G401.6 (cell line): ENCODE results near the gene INCA1.

ENCODE experiments used
- FAIRE-seq: peaks from 2 replicates; lab custom pipeline; 2012; peaks lifted over from hg19 to GRCh38; lab: Jason Lieb, UNC

The INCA1 gene

DNA sequence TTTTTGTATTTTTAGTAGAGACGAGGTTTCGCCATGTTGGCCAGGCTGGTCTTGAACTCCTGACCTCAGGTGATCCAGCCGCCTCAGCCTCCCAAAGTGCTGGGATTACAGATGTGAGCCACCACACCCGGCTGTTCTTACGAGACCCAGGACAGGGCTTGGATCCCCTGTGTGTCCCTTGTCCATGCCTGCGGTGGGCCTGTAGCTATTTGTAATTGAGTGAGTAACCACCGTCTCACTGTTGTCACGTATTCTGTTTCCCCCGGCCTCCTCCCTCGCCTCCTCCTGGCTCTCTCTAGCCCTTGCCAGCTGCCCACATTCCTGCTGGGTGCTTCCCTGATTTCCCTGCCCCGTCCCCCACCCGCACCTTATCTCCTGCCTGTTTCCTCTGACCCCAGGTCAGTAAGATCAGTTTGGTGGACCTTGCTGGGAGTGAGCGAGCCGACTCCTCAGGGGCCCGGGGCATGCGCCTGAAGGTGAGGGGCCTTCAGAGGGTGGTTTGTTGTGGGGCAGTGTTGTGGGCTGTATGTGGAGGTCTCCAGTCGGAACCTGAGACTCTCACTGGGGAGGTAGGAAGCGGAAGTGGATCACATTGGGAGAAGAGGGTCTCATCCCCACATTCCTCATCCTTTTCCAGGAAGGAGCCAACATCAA, 6.0 kb upstream of the INCA1 start:
- FAIRE-seq: no peak

DNA sequence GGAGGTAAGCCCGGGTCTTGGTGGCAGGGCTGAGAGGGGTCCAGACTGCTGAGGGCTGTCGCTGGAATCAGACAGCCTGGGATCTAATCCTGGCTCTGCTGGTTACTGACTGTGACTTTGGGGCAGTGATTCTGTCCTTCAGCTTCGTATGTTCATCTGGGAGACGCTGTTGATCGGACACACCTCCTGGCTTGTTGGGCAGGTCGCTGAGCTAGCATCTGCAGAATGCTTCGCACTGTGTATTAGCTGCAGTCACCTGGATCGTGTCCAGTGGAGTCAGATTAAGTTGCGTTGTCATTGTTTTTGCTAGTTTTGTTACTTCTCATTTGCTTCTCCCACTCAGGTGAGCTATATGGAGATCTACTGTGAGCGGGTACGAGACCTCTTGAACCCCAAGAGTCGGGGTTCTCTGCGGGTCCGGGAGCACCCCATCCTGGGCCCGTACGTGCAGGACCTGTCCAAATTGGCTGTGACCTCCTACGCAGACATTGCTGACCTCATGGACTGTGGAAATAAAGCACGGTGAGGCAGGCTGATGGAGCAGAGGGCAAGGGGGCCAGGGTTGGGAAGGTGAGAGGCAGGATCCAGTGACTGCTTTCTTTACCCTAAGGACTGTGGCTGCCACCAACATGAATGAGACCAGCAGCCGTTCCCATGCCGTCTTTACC, 4.9 kb upstream of the INCA1 start:
- no peak for FAIRE-seq

DNA sequence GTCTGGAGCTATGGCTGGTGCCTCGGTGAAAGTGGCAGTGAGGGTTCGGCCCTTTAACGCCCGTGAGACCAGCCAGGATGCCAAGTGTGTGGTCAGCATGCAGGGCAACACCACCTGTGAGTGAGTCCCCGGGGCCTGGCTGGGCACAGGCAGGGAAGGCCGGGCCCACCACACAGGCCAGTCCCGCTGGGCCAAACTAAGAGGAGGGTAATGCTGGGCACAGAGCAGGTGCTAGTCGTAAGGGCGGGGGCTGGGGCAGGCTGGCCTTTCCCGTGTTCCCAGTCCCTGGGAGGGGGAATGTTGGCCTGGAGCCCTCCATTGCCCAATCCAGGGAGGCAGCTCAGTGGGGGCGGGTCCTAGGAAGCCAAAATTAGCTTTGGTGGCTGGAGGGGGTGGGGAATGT, 2.9 kb upstream of the INCA1 start:
- no peak for FAIRE-seq

DNA sequence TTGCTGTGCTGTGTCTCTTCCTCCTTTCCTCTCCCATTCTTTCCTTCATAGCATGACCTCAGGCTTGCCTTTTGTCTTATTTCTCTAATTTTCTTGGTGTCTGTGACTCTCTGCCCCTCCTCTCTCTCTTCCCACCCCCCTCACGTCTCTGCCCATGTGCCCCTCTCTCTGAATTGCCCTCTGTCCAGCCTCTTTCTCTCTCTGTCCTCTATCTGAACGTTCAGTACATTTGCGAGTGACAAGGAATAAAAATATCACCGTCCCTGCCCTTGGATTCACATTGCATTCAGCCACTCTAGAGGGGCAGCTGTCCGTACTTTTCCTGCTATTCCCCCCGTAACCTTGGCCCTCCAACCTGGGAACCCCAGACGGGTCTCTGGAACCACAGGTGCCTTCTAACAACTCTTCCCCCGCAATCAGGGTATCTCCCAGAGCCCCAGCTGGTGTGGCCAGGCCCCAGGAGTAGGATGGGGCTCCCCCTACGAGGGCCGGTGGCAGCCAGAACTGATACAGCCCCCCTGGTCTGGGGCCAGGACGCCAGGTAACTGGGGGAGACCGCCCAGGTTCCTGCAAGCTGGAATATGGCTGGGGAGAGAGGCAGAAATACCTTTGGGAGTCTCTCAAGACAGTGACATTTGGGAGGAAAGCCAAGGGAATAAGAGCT, 2.2 kb upstream of the INCA1 start:
- no peak for FAIRE-seq

DNA sequence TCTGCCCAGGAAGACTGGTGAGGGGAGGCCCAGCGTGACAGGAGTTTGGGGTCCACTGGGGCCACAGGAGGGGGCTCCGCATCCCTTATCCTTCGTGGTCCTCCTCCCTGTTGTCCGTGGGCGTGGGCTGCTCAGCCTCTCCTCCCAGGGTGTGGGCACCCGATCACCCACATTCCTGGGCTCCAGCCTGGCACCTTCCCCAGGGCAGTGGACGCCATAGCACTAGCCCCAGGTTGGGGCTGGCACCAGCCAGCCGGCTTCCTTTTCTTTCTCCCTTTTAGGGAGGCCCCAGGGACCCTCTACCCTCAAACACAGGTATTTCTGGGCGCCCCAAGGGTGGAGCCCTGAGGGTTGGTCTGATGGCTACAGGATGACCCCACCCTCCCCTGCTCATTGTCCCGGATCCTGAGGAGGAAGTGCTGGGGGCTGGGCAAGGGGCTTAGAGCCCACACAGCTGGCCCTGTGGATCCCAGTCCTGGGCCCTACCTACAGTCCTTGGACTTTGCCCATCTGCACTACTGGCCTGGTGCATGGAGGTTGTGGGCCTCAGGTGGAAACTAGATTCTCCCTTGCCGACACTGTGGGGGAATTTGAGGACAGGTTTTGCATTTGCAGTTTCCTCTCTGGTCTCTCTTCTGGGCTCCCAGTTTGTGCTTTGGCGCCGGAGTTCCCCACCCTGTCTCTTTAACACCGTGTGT, 1.6 kb upstream of the INCA1 start:
- FAIRE-seq: no peak

DNA sequence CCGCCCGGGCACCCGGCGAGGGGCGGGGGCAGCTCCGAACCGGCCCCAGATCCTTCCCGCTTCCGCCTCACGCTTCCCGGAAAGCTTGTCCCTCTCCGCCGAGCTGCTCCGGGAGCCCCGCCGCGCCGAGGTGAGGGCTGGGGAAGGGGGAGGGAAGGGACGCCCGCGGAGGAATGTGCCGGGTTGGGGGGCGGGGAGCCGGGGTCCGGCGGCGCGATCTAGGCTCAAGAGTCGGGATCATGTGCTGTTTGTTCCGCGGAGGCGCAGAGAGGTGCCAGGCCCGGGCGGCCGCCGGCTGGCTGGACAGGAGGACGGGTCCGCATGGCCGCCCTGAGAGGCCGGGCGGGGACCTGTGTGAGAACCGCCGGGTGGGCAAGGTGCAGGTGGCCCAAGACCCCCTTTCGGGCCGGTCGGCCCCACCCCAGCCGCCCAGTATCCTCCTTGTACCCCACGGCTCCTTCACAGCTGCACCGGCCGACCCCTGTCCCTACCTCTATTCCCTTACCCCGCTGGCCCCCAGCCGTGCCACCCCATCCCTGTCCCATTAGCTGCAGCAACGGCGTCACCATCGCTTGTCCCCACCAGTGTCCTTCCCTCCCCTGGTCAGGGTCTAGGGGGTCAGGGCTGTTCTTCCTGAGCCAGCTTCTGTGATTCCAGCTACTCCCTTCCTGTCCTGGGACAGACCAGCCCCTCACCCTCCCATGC, 857 bp upstream of the INCA1 start:
- no peak for FAIRE-seq

DNA sequence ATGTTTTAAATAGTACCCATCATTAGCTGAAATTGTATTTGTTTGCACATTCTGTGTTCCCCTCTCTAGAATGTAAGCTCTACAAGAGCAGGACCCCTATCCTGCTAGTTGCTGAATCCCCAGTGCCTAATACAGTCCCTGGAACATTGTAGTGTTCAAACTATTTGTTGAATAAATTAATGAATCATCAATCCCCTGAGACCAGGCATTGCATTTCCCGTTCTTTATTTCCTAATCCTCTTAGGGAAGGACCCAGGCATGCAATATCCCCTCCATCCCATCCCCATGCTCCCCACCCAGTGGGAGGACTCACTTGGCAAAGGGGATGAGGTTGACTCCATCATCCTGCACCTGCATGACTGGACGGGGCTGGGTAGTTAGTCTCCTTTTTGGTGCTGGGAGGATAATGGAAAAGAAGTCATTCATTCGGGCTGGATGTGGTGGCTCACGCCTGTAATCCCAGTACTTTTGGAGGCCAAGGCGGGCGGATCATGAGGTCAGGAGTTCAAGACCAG, 3.2 kb downstream of the INCA1 start:
- no peak for FAIRE-seq

DNA sequence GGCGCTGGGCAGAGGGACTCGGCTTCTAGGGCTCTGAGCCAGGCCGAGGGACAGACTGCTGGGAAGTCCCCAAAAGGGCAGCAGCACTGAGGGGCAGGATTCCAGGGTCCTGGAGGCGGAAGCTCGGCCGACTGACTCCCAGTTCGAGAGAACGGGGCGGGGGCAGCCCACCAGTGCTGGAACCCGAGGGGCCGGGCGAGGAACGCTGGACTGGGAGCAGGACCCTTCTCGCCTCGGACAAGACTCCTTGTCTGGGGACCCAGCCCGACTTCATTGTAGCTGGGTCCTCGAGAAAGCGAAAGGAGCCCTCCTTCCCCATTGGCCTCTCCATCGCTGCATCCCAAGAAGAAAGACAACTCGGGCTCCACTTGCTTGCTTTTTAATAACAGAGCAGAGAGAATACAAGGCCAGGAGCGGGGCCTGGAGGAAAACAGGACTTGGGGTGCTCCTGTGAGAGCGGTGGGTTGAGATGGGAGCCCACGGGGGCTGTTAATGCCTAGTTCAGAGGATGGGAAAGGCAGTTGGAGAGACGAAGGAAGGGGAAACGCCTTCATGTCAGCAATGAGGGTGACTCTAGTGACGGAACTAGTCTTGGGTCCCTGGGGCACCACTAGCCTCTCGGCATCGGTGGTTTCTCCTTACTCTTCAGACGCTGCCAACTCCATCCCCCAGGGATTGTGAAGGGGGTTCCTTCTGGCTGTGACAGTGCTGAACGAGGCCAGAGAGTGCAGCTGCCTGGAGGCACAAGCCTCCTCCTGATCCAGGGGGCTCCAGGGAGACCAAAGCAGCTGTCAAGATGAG, 9.4 kb downstream of the INCA1 start:
- no peak for FAIRE-seq

DNA sequence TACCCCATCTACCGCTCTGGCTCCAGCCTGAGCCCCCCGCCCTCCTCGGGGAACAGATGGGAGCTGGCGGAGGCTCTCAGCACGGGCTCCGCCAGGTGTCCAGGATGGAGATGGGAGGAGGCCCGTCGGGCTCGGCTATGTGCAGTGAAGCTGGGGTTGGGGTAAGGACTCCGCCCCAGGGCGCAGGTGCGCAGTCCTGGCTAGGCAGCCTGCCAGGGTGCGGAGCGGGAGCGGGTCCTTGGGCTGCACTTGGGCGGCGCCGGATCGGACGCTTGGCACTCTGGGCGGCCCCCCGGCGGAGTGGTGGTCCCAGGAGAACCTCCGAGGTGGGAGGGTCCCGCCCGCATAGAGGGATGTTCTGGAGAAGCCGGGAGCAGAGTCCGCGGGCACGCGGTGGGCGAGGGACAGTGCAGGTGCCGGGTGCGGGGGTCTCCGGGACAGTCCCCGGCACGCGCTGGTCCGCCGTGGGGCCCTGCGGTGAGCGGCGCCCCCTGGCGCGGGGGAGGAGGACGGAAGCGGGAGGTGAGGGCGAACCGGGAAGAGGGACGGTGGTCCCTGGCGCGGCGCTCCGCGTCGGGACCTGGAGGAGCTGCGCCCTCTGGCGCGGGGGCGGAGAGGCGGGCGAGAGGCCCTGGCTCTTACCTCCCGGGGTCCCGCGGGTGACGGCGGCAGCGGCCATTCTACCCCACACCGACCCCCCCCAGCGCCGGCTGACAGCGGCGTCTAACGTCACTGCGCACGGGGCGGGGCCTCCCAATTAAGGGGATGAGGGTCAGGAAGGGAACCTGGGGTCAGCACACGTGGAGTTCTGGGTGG, 10.2 kb downstream of the INCA1 start, which contains the start of gene CAMTA2:
CAMTA2 (minus strand) TSS at position 725 of the 816 bp plus-strand sequence. CDS start 1,453 bp downstream, outside the sequence.
- peak; percentile 79 for FAIRE-seq

DNA sequence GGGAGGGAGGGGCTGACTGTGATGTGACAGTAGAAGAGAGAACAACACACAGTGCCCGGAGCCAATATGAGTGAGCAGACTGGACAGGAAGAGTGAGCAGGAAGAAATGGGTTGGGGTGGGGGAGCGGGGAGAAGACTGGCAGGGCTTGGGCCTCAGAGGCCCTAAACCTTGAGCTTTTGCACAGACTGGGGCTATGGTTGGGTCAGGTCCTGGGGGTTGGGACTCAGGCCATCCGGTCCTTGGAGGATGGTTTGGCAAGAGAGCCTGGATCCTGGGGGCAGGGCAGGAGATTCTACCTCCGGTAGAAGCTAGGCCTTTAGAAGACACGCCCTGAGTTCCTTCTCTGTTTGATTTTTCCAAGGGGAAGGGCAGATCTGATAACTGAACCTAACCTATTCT, 10.9 kb downstream of the INCA1 start:
- FAIRE-seq: no peak

DNA sequence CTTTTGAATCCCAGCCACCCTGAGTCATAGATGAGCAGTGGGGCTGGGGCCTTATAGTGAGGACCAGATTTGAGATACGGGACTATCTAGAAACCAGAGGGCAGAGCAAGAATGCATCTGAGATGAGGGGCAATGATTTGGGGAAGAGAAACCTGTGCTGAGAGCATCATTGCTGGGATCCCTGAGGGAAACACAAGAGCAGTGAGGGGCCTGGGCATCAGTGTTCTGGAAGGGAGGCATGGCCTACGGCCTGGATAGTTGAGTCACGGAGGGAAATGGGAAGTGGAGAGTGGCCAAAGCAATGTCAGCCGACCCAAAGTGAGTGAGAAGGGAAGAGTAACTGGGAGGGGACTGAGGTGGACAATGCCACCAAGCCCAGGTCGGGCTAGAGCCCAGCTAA, 15.0 kb downstream of the INCA1 start:
- no peak for FAIRE-seq

DNA sequence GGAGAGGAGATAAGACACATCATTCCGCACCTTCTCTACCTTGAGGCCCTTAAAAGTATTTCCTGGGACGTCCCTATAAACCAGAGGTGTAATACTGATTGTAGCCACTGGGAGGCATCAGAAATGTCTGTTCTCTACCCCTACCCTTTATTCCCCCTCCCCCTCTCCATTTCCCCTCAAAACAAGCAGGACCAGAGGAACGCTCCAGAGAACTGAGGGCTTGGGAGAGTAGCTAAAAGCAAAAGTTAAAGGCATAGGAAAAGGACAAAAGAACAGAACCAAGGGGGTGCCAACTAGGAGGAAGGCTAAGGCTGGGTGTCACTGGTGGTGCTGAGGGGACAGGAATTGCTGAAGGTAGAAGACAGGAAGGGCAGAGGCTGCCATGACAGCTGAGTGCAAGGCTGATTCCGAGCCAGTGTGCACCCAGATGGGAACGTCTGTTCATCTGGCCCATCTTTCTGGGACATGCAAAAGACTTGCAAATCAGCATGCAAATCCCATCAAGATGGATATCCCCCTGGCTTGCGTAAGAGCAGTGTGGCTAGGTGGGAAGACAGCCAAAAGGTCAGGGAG, 16.6 kb downstream of the INCA1 start:
- peak; percentile 78 for FAIRE-seq

DNA sequence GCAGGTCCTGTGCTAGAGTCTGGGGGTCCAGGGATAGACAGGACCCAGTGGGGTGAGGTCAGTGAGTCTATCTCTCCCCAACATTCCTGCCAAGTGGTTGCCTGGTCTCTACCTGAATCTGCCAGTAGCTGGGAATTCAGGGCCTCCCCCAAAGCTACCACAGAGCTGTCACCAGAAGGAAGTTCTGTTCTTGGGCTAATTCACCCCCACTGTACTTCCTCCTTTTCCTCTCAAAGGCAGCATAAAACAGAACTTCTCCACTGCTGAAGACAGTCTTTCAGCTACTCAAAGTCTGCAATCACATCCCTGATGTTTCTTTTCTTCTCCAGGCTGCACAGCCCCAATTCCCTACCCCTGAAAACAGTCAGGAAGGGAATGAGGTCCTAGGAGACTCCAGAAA, 18.6 kb downstream of the INCA1 start:
- FAIRE-seq: no peak

DNA sequence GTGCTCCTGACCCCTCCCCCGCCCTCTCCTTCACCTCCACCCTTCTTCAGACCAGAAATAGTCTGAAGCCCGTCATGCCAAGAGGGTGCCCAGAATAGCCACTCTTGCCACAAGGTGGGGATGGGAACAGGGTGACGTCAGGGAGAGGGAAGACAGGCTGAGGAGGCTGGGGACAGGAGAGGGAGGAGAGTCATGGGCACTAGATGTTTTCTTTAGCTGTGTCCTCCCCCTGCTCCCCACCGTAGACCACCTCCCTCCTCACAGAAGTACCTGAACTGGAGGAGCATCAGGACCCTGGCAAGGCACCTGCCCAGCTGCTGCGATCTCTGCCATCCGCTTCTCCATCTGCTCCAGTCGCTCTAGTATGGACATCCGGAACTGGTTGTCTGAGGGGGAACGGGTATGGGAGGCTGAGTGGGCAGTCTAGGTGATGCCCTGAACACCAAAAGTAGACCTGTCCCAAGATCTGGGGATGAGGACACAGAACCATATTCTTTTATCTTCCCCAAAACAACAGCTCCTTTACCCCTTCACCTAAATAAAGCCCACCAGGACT, 23.1 kb downstream of the INCA1 start:
- FAIRE-seq: no peak

DNA sequence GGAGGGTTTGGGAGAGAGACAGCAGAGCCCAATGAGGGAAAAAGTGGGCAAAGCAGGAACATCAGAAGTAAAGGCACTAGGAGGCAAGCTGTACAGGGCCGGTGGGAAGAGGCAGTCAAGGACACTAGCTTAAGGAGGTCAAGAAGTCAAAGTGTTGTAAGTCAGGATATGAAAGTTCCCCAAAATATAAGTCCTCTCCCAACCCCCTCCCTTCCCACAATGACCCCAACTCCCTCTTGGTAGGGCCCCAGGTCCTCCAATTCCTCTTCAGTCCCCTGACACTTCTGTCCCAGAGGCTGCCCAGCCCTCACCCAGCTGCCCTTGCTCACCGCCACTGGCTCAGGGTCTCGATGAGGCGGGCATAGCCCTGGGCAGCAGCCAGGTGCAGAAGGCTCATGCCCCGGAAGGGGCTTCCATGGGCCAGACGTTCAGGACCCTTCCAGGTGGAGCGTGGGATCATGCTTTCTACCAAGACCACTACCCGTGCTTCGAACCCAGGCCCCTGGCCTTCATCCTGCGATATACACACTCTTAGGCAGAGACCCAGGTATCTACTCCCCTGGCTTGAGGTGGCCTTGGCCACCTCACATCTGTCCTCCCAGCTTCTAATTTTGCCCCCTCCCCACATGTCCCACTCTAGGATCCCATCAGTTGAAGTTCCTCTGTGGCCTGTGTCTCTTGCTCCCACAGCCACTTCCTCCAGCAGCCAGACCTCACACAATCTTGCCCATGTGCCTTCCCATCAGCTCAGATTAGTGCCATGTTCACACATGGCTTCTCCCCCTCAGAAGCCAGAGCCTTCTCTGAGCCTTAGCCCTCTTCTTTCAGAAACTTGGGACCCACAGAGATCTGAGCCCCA, 23.8 kb downstream of the INCA1 start:
- FAIRE-seq: no peak

DNA sequence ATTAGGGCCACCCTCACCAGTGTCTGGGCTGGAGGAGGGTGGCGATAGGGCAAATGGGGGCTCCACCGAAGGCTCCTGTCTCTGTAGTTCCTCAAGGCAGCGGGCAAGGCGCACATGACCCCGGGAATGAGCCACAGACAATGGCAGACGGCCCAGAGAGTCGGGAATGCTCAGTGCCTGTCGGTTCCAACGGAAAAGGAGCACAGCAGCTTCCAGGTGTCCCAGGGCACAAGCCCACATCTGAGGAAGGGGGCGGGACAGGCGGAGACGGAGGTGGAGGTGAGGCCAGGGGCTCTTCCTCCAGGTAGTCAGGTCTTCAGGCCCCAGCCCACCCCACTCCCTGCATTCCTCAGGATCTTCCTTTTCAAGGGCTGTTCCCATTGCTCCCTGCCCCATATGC, 24.6 kb downstream of the INCA1 start:
- no peak for FAIRE-seq

DNA sequence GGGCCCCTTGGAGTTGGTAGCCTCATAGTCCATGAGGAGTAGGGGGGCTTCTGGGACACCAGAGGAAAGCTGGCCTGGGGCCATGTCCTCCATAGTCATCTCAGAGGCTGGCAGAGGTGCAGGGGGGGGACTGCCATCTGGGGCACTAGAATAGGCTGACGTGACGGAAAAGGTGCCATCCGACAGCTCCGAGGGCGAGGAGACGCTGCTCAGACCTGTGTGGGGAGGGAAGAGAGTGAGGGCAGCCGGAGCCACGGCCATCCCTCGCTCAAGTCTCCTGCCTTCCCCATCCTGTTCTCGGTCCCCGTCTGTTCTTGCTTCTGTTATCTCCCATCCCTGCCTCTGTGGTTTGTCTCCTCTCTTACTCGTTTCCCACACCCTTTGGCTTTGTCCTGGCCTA, 25.0 kb downstream of the INCA1 start:
- no peak for FAIRE-seq

DNA sequence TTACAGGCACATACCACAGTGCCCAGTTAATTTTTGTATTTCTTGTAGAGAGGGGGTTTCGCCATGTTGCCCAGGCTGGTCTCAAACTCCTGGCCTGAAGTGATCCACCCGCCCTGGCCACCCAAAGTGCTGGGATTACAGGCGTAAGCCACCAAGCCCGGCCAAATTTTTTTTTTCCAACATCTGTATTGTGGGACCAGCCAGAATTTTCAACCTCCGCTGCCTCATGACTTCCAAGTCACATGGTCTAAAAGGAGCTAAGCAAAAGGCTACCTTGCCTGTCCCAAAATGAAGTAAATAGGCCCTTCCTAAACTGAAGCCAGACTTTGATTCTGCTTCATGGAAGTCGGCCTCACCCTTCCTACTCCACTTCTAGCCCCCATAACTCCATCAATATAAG, 25.5 kb downstream of the INCA1 start:
- no peak for FAIRE-seq

DNA sequence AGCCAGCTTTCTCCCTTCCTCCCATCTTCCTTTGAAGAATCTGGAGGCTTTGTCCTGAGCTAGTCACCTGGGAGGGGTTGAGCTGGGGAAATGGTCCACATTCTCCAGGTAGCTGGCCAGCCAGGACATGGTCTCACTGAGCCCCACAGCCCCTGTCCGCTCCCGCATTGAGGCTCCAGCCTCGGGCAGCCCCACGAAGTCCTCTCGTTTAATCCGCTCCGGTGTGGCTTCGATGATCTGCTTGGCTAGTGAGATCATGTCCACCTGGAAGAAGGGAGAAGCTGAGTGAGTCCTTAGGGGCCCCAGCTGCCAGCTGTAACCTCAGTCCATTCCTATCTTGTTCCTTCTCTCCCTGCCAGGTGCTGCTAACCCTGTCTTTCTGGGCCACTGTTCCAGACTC, 27.0 kb downstream of the INCA1 start:
- no peak for FAIRE-seq
